GM12891 (cell line): Measurements from ENCODE around the gene GCK.

Source experiments
- DNase-seq: peaks from one replicate; pipeline ENCODE4 v3.0.0; 2011; ENCODE audit warnings: low spot score; ENCODE audit not compliant: insufficient read length
- FAIRE-seq: peaks from 2 replicates; lab custom pipeline; 2011; peaks lifted over from hg19 to GRCh38; lab: Jason Lieb, UNC
- PAX5 ChIP-seq: IDR thresholded peaks from 2 replicates; pipeline ENCODE4 v1.6.1; 2011; ENCODE audit warnings: low read length, moderate library complexity, mild to moderate bottlenecking; ENCODE audit not compliant: insufficient read depth, severe bottlenecking
- POLR2A ChIP-seq: IDR thresholded peaks from 2 replicates; pipeline ENCODE4 v1.6.1; 2011; ENCODE audit warnings: low read depth, low read length, control low read depth
- POLR2AphosphoS5 ChIP-seq: IDR thresholded peaks from 2 replicates; pipeline ENCODE4 v1.6.1; 2011; ENCODE audit warnings: low read depth, low read length, control low read depth
- POU2F2 ChIP-seq: IDR thresholded peaks from 2 replicates; pipeline ENCODE4 v1.6.1; 2011; ENCODE audit warnings: low read depth, mild to moderate bottlenecking, control low read depth, low read length, moderate library complexity
- SPI1 ChIP-seq: IDR thresholded peaks from 2 replicates; pipeline ENCODE4 v1.6.1; 2011; ENCODE audit warnings: low read depth, low read length, control low read depth
- TAF1 ChIP-seq: IDR thresholded peaks from 2 replicates; pipeline ENCODE4 v1.6.1; 2011; ENCODE audit warnings: low read depth, low read length, control low read depth

The GCK gene

GRCh38 chr7:44216521-44217222 is 27.4 kb upstream of the GCK start:
- FAIRE-seq: no peak
- no peak for TF ChIP-seq SPI1
- no peak for TF ChIP-seq POU2F2
- no peak for TF ChIP-seq POLR2AphosphoS5
- TF ChIP-seq PAX5: no peak
- no peak for TF ChIP-seq TAF1
- TF ChIP-seq POLR2A: no peak
- no peak for DNase-seq

- no peak for TF ChIP-seq PAX5
- no peak for TF ChIP-seq POU2F2
- TF ChIP-seq TAF1: no peak
- no peak for TF ChIP-seq POLR2A
- TF ChIP-seq POLR2AphosphoS5: no peak
- no peak for TF ChIP-seq SPI1
- DNase-seq (peak; percentile 9), FAIRE-seq (no peak)
Observed at GRCh38 chr7:44216019-44216418, 26.8 kb upstream of the GCK start.

- FAIRE-seq: no peak
- TF ChIP-seq TAF1 (no peak), SPI1 (no peak), POLR2A (no peak), POLR2AphosphoS5 (no peak), PAX5 (no peak), POU2F2 (no peak)
Observed at GRCh38 chr7:44215531-44215930, 26.3 kb upstream of the GCK start.

GRCh38 chr7:44213877-44214388 is 24.7 kb upstream of the GCK start:
- DNase-seq (peak; percentile 60), FAIRE-seq (peak; percentile 85)
- TF ChIP-seq SPI1: peak; percentile 88
- no peak for TF ChIP-seq TAF1
- TF ChIP-seq POU2F2: 0 out of 2 replicates have a peak, but pooled peaks have one; percentile 29

More at GRCh38 chr7:44215531-44215930, 26.3 kb upstream of the GCK start:
- DNase-seq: no peak

GRCh38 chr7:44213206-44213876 is 24.1 kb upstream of the GCK start:
- no peak for FAIRE-seq

GRCh38 chr7:44212581-44213184 is 23.4 kb upstream of the GCK start:
- DNase-seq (no peak), FAIRE-seq (peak; percentile 69)
- no peak for TF ChIP-seq PAX5
- TF ChIP-seq POLR2A: 0 out of 2 replicates have a peak, but pooled peaks have one; percentile 4

More at GRCh38 chr7:44213206-44213876, 24.1 kb upstream of the GCK start:
- no peak for TF ChIP-seq POU2F2
- TF ChIP-seq POLR2AphosphoS5: no peak; the same call in 1 of the 2 replicates
- TF ChIP-seq SPI1: no peak
- peak; percentile 17; the same call in 1 of the 2 replicates for TF ChIP-seq POLR2A
- peak; percentile 7 for DNase-seq

GRCh38 chr7:44212018-44212417 is 22.8 kb upstream of the GCK start:
- no peak for DNase-seq
- no peak for FAIRE-seq
- TF ChIP-seq POU2F2 (no peak), POLR2AphosphoS5 (no peak), TAF1 (no peak), SPI1 (no peak), POLR2A (no peak), PAX5 (no peak)

GRCh38 chr7:44211126-44211675 is 22.0 kb upstream of the GCK start:
- no peak for DNase-seq
- no peak for TF ChIP-seq SPI1
- no peak for TF ChIP-seq POLR2AphosphoS5
- TF ChIP-seq POU2F2: no peak
- no peak for TF ChIP-seq POLR2A
- TF ChIP-seq TAF1: no peak
- TF ChIP-seq PAX5: no peak
- FAIRE-seq: no peak

GRCh38 chr7:44210107-44210506 is 20.9 kb upstream of the GCK start:
- TF ChIP-seq SPI1: no peak
- TF ChIP-seq PAX5: no peak
- TF ChIP-seq POLR2AphosphoS5: no peak
- TF ChIP-seq POU2F2: no peak
- no peak for TF ChIP-seq TAF1
- no peak for TF ChIP-seq POLR2A
- DNase-seq: no peak
- no peak for FAIRE-seq
